ENCODE data around the gene SH3PXD2A.

Gene SH3PXD2A

GRCh38 chr10:103793429-103793828 lies 61.9 kb downstream of the SH3PXD2A start:
- no peak for DNase-seq (ENCODE audit: low read depth)
- TF ChIP-seq, protein P1, sequence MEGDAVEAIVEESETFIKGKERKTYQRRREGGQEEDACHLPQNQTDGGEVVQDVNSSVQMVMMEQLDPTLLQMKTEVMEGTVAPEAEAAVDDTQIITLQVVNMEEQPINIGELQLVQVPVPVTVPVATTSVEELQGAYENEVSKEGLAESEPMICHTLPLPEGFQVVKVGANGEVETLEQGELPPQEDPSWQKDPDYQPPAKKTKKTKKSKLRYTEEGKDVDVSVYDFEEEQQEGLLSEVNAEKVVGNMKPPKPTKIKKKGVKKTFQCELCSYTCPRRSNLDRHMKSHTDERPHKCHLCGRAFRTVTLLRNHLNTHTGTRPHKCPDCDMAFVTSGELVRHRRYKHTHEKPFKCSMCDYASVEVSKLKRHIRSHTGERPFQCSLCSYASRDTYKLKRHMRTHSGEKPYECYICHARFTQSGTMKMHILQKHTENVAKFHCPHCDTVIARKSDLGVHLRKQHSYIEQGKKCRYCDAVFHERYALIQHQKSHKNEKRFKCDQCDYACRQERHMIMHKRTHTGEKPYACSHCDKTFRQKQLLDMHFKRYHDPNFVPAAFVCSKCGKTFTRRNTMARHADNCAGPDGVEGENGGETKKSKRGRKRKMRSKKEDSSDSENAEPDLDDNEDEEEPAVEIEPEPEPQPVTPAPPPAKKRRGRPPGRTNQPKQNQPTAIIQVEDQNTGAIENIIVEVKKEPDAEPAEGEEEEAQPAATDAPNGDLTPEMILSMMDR (conservative IDR thresholded peaks at IDR 0.05; ENCODE audit: control insufficient read depth, insufficient read depth, low read depth, low read length): no peak
- no peak overlapping the region for H3K4me3 ChIP-seq (ENCODE audit: control insufficient read depth, low read depth, low read length)

DNA sequence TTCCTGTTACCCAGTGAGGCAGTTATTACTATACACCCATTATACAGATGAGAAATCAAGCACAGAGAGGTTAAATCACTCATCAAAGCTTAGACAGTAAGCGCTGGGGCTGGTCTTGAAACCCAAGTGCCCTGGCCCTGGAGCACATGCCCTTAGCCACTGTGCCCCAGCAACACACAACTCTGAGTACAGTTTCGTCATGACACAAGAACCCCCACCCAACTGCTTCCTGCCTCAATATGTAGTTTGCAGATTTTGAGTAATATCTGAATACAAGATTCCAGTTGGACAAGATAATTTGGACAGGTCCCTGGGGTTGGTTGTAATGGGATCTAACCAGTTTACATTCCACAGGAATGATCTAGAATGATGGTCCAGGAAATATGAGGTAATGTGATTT lies 62.8 kb downstream of the SH3PXD2A start:
- DNase-seq (ENCODE audit: low read depth): peak; percentile 67
- TF ChIP-seq, protein P1 (conservative IDR thresholded peaks at IDR 0.05; ENCODE audit: control insufficient read depth, insufficient read depth, low read depth, low read length): no peak
- no peak overlapping the region for H3K4me3 ChIP-seq (ENCODE audit: control insufficient read depth, low read depth, low read length)

DNA sequence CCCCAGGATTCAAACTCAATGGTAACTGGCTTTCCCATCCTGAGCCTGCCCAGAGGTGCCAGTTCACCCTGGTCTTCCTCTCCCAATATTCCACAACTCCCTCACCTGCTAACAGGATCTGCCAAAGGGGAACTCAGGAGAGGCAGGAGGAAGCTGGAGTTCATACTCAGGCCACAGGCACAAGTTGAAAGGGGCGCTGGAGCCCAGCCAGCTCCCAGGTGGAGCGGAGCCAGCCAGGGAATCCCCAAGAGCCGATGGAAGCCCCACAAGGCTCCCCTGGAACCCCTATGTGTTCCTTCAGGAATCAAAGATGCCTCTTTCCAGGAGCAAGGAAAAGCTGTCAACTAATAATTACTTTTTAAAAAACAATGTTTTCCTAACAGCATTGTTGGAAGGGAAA lies 63.5 kb downstream of the SH3PXD2A start:
- TF ChIP-seq, protein P1 (conservative IDR thresholded peaks at IDR 0.05; ENCODE audit: control insufficient read depth, insufficient read depth, low read depth, low read length): no peak
- no peak for DNase-seq (ENCODE audit: low read depth)
- H3K4me3 ChIP-seq (ENCODE audit: control insufficient read depth, low read depth, low read length): no peak overlapping the region

- H3K4me3 ChIP-seq (ENCODE audit: control insufficient read depth, low read depth, low read length): no peak overlapping the region
- no peak for DNase-seq (ENCODE audit: low read depth)
- TF ChIP-seq, protein P1 (conservative IDR thresholded peaks at IDR 0.05; ENCODE audit: control insufficient read depth, insufficient read depth, low read depth, low read length): no peak
Measured at GRCh38 chr10:103791291-103791690, 64.1 kb downstream of the SH3PXD2A start.

DNA sequence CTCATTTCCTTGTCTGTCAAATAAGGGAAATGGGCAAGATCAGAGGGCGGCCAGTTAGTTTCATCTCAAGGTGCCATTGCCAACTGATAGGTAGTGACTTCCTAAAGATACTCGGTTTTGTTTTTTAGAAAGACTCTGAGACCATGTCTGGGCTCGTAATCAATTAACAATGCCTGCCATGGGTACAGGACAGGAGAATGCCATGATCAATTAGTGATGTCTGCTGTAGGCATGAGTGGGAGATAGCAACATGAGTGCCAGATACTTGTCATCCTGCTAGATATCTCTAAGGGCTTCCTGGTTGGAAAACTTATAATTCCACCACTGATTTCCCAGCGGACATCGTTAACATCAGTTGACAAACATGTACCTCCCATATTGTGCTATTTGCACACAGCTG lies 64.8 kb downstream of the SH3PXD2A start:
- no peak for DNase-seq (ENCODE audit: low read depth)

GRCh38 chr10:103789771-103790201 lies 65.6 kb downstream of the SH3PXD2A start:
- DNase-seq (ENCODE audit: low read depth): no peak
- no peak overlapping the region for H3K4me3 ChIP-seq (ENCODE audit: control insufficient read depth, low read depth, low read length)
- TF ChIP-seq, protein P1 (conservative IDR thresholded peaks at IDR 0.05; ENCODE audit: control insufficient read depth, insufficient read depth, low read depth, low read length): no peak

More for the DNA sequence above, 64.8 kb downstream of the SH3PXD2A start:
- TF ChIP-seq, protein P1 (conservative IDR thresholded peaks at IDR 0.05; ENCODE audit: control insufficient read depth, insufficient read depth, low read depth, low read length): no peak
- no peak overlapping the region for H3K4me3 ChIP-seq (ENCODE audit: control insufficient read depth, low read depth, low read length)

- DNase-seq (ENCODE audit: low read depth): no peak
- TF ChIP-seq, protein P1 (conservative IDR thresholded peaks at IDR 0.05; ENCODE audit: control insufficient read depth, insufficient read depth, low read depth, low read length): no peak
- no peak overlapping the region for H3K4me3 ChIP-seq (ENCODE audit: control insufficient read depth, low read depth, low read length)
Measured at GRCh38 chr10:103789161-103789560, 66.2 kb downstream of the SH3PXD2A start.
